ENCODE data around the gene OSBPL10. TPM values are rescaled to one million over a fixed set of nuclear protein-coding genes. Genes with fewer than 3 reads are reported as not detected.

The OSBPL10 gene
- total and polyA plus RNA-seq, 2 of the 4 experiments (the other 2 are of a cell fraction), result 9.5 to 10.1 TPM

GRCh38 chr3:31762097-31762764 is 218.8 kb downstream of the OSBPL10 start (continued):
- no peak for TF ChIP-seq ELK1 (IDR thresholded peaks at IDR 0.05; ENCODE audit: borderline replicate concordance, low read depth, low read length)

GRCh38 chr3:31760654-31761053 is 220.4 kb downstream of the OSBPL10 start:
- POLR2A ChIA-PET (ENCODE audit: unreplicated experiment), result no interaction called here

More at GRCh38 chr3:31760654-31761053, 220.4 kb downstream of the OSBPL10 start:
- no peak overlapping the region for H3K9ac ChIP-seq (ENCODE audit: low read depth, low read length)
- H3K4ac ChIP-seq (ENCODE audit: low read depth, low read length), result no peak overlapping the region
- TF ChIP-seq ELK1 (IDR thresholded peaks at IDR 0.05; ENCODE audit: borderline replicate concordance, low read depth, low read length), result no peak
- TF ChIP-seq CEBPB (IDR thresholded peaks at IDR 0.05; ENCODE audit: low read depth, low read length), result peak; percentile 77
- no peaks in the 10 kb centered on the region for H4K20me1 ChIP-seq (ENCODE audit: insufficient read depth, low read length)
- no peak overlapping the region for H3K4me2 ChIP-seq (ENCODE audit: low read depth, low read length)
- no peak overlapping the region for H3K27ac ChIP-seq (ENCODE audit: insufficient read depth, low read length)
- no CpG with 5 or more reads among the region's 6 CpGs for WGBS, 2 experiments (ENCODE audit: extremely low coverage in 2 of 2, insufficient read length in 1 of 2)
- H4K91ac ChIP-seq (ENCODE audit: insufficient read depth, low read depth, low read length), result no peak overlapping the region
- in situ Hi-C loops (cut with MboI; ENCODE audit: low sequenced_read_pairs), result loop anchor here (10.0 to 25.0 kb wide), 2 partner anchors 216 to 973 kb away; no protein-coding TSS in a partner anchor
- no peak overlapping the region for H2BK20ac ChIP-seq (ENCODE audit: low read depth, low read length)
- no peak overlapping the region for H3K56ac ChIP-seq (ENCODE audit: extremely low read depth, insufficient read depth, low read length)
- BruUV-seq (replicated peaks), result no TSS peak
- no peaks in the 10 kb centered on the region for H3K79me1 ChIP-seq (ENCODE audit: low read depth in 1 of 2, low read length in 2 of 2)
- no peak overlapping the region for H3K18ac ChIP-seq (ENCODE audit: low read depth, low read length)
- intact Hi-C loops (cut with micrococcal nuclease), result loop anchor here (5.0 to 10.0 kb wide), 3 partner anchors 396 to 983 kb away; no protein-coding TSS in a partner anchor
- CTCF ChIA-PET, result no interaction called here
- H2AK9ac ChIP-seq (replicated peaks; ENCODE audit: low read depth, low read length, poor library complexity), result no peak overlapping the region
- no peak overlapping the region for H3K14ac ChIP-seq (replicated peaks; ENCODE audit: low read depth, low read length)
- H3K9me3 ChIP-seq (ENCODE audit: control insufficient read depth, insufficient read depth, low read length), result no peaks in the 10 kb centered on the region
- H3K4me3 ChIP-seq (ENCODE audit: insufficient read depth, low read depth, low read length), result no peak overlapping the region
- H3K4me1 ChIP-seq (ENCODE audit: control insufficient read depth, insufficient read depth, low read length), result peaks cover 2% of the 10 kb centered on the region; the same call in 1 of the 2 replicates
- H2BK5ac ChIP-seq (ENCODE audit: low read depth, low read length, poor library complexity, severe bottlenecking), result no peak overlapping the region
- DNase-seq (peak; percentile 46), ATAC-seq (ENCODE audit: low read depth) (peak; percentile 57)
- H3K23ac ChIP-seq (ENCODE audit: low read depth, low read length), result no peak overlapping the region
- H2BK15ac ChIP-seq (ENCODE audit: low read depth, low read length), result no peak overlapping the region
- dilution Hi-C loops (cut with HindIII; ENCODE audit: low sequenced_read_pairs, unreplicated experiment), result no loop called here
- no peak overlapping the region for H2BK120ac ChIP-seq (ENCODE audit: low read depth, low read length)
- H2AFZ ChIP-seq (replicated peaks; ENCODE audit: low read length, poor library complexity), result no peak overlapping the region
- H3K9me1 ChIP-seq (ENCODE audit: insufficient read depth, low read length), result peaks cover 2% of the 10 kb centered on the region; the same call in 1 of the 2 replicates
- H2AK5ac ChIP-seq (ENCODE audit: low read depth, low read length), result no peak overlapping the region
- H4K8ac ChIP-seq (ENCODE audit: low read depth in 2 of 2, low read length in 2 of 2), result no peak overlapping the region
- H3K27me3 ChIP-seq (ENCODE audit: control insufficient read depth, insufficient read depth, low read length), result no peaks in the 10 kb centered on the region
- H3K36me3 ChIP-seq (ENCODE audit: control insufficient read depth, insufficient read depth, low read length), result no peaks in the 10 kb centered on the region
- H4K5ac ChIP-seq (ENCODE audit: low read depth, low read length), result no peak overlapping the region
